Peyer's patch (tissue), 4 donors: ENCODE data around the gene COIL. TPM values are rescaled to one million over a fixed set of nuclear protein-coding genes. Genes with fewer than 3 reads are reported as not detected.
A peak's percentile ranks its signal among the peaks of the same experiment; 100 is the strongest.

Source experiments
- DNase-seq, 3 donors: peaks; one replicate each; pipeline ENCODE4 v3.0.0-alpha.2; 2017 to 2019
- H3K27ac ChIP-seq, 4 donors: fragments of 200-600 bp; sonication (generic); one replicate each; pipeline ENCODE4 v1.5.1; 2016 to 2019
- H3K27me3 ChIP-seq, 2 donors: fragments of 200-600 bp; sonication (generic); one replicate each; pipeline ENCODE4 v1.5.1; 2019
- H3K36me3 ChIP-seq, 3 donors: fragments of 200-600 bp; sonication (generic); one replicate each; pipeline ENCODE4 v1.5.1; 2016 to 2019
- H3K4me1 ChIP-seq, 4 donors: fragments of 200-600 bp; sonication (generic); one replicate each; pipeline ENCODE4 v1.5.1; 2016 to 2019
- H3K4me3 ChIP-seq, 4 donors: fragments of 200-600 bp; sonication (generic); 1 replicate in 3 of 4; 2 replicates in 1 of 4; pipeline ENCODE4 v1.5.1; 2016 to 2019; ENCODE audit warnings: mild to moderate bottlenecking in 1 of 4
- H3K9me3 ChIP-seq, 4 donors: fragments of 200-600 bp; sonication (generic); one replicate each; pipeline ENCODE4 v1.5.1; 2016 to 2019; ENCODE audit warnings: mild to moderate bottlenecking in 1 of 4
- CTCF ChIP-seq, 6 experiments: fragments of 450-650 bp in 4 of 6; fragments of 200-600 bp in 2 of 6; sonication (generic) in 1 of 6; IDR thresholded peaks; one replicate each; pipeline ENCODE4 v1.5.1; 2017 to 2019; ENCODE audit warnings: antibody characterized with exemption in 6 of 6, mild to moderate bottlenecking in 3 of 6, moderate library complexity in 1 of 6
- POLR2A ChIP-seq, 2 donors: fragments of 450-650 bp; IDR thresholded peaks; one replicate each; pipeline ENCODE4 v1.5.1; 2017; ENCODE audit warnings: antibody characterized with exemption in 2 of 2, mild to moderate bottlenecking in 2 of 2, moderate library complexity in 2 of 2
- total RNA-seq, 4 donors: library from RNA; depleted of rRNA; stranded (reverse); fragments of >200 nt; gene quantifications; one replicate each; pipeline ENCODE4 v1.1.0, GENCODE V29; 2016

COIL gene
- total RNA-seq, 4 donors from 2014 or later = 8.6 to 20.6 (median 12.5) TPM

GRCh38 chr17:56925088-56925487 lies 35.8 kb downstream of the COIL start:
- no peak for DNase-seq
- Histone ChIP-seq H3K4me1 (no peaks in the 10 kb centered on the region), H3K9me3 (no peaks in the 10 kb centered on the region), H3K27me3 (no peaks in the 10 kb centered on the region), H3K27ac (no peak overlapping the region), H3K36me3 (no peaks in the 10 kb centered on the region), H3K4me3 (no peak overlapping the region)
- TF ChIP-seq POLR2A (IDR thresholded peaks at IDR 0.05) (no peak), CTCF (IDR thresholded peaks at IDR 0.05) (no peak)

GRCh38 chr17:56919717-56920116 lies 41.1 kb downstream of the COIL start:
- H3K27ac ChIP-seq = peak overlapping the region in 1 of 4 donors; percentile 59
- no peak for TF ChIP-seq POLR2A (IDR thresholded peaks at IDR 0.05)
- no peak for TF ChIP-seq CTCF (IDR thresholded peaks at IDR 0.05)
- H3K4me1 ChIP-seq = peaks cover 0 to 14% (median 0%) of the 10 kb centered on the region in 4 donors
- no peaks in the 10 kb centered on the region for H3K27me3 ChIP-seq
- H3K9me3 ChIP-seq = no peaks in the 10 kb centered on the region
- no peak for DNase-seq
- H3K36me3 ChIP-seq = no peaks in the 10 kb centered on the region
- H3K4me3 ChIP-seq = no peak overlapping the region

GRCh38 chr17:56918916-56919315 lies 41.9 kb downstream of the COIL start:
- Histone ChIP-seq H3K27ac (peak overlapping the region in 2 of 4 donors; percentile 5 to 51), H3K4me1 (peaks cover 0 to 15% (median 0%) of the 10 kb centered on the region in 4 donors), H3K4me3 (no peak overlapping the region), H3K36me3 (no peaks in the 10 kb centered on the region), H3K9me3 (no peaks in the 10 kb centered on the region), H3K27me3 (no peaks in the 10 kb centered on the region)
- no peak for DNase-seq
- no peak for TF ChIP-seq POLR2A (IDR thresholded peaks at IDR 0.05)
- TF ChIP-seq CTCF (IDR thresholded peaks at IDR 0.05) = no peak

GRCh38 chr17:56917559-56918296 lies 43.1 kb downstream of the COIL start:
- no peak for DNase-seq
- Histone ChIP-seq H3K36me3 (no peaks in the 10 kb centered on the region), H3K27ac (no peak overlapping the region), H3K27me3 (no peaks in the 10 kb centered on the region), H3K9me3 (no peaks in the 10 kb centered on the region), H3K4me1 (peaks cover 0 to 15% (median 0%) of the 10 kb centered on the region in 4 donors), H3K4me3 (no peak overlapping the region)
- no peak for TF ChIP-seq POLR2A (IDR thresholded peaks at IDR 0.05)

GRCh38 chr17:56914581-56915273 lies 46.1 kb downstream of the COIL start:
- DNase-seq = no peak
- Histone ChIP-seq H3K9me3 (no peaks in the 10 kb centered on the region), H3K27ac (peak overlapping the region; percentile 73 to 96 (median 86)), H3K4me3 (peak overlapping the region; percentile 63 to 84 (median 76)), H3K27me3 (no peaks in the 10 kb centered on the region), H3K4me1 (peaks cover 0 to 41% (median 15%) of the 10 kb centered on the region in 4 donors), H3K36me3 (no peaks in the 10 kb centered on the region)
- TF ChIP-seq CTCF (IDR thresholded peaks at IDR 0.05) = no peak
- TF ChIP-seq POLR2A (IDR thresholded peaks at IDR 0.05) = no peak
